CD4-positive, CD25-positive, alpha-beta regulatory T cell (primary cell): ENCODE measurements around the gene LOXL3. TPM values are rescaled to one million over a fixed set of nuclear protein-coding genes. Genes with fewer than 3 reads are reported as not detected.

Source experiments
- ATAC-seq, 2 donors: fragments of 150-1000 bp; cut with Tn5 transposase; one replicate each; pipeline ENCODE4 v1.10.0; 2021; ENCODE audit warnings: low read depth in 2 of 2, moderate number of reproducible peaks in 2 of 2, moderate library complexity in 1 of 2
- DNase-seq, 3 donors: peaks; one replicate each; pipeline versions ENCODE4 v3.0.0 to v3.0.0-alpha.2; 2012 to 2022; ENCODE audit warnings: mixed read lengths in 1 of 3
- H3K27ac ChIP-seq: one replicate; pipeline ENCODE4 v1.7.0; 2013; ENCODE audit warnings: mild to moderate bottlenecking, low read length; ENCODE audit not compliant: insufficient read depth, poor library complexity, severe bottlenecking
- H3K27me3 ChIP-seq: one replicate; pipeline ENCODE4 v1.7.0; 2013; ENCODE audit warnings: low read length; ENCODE audit not compliant: control insufficient read depth, insufficient read depth
- H3K36me3 ChIP-seq: one replicate; pipeline ENCODE4 v1.7.0; 2013; ENCODE audit warnings: mild to moderate bottlenecking, low read length, moderate library complexity; ENCODE audit not compliant: control insufficient read depth, insufficient read depth
- H3K4me1 ChIP-seq: 2 replicates; pipeline ENCODE4 v1.7.0; 2013; ENCODE audit warnings: mild to moderate bottlenecking, low read length; ENCODE audit not compliant: insufficient read depth, control insufficient read depth, poor library complexity, severe bottlenecking
- H3K4me3 ChIP-seq: one replicate; pipeline ENCODE4 v1.7.0; 2013; ENCODE audit warnings: low read depth, mild to moderate bottlenecking, low read length, moderate library complexity
- H3K9me3 ChIP-seq, 2 experiments: 1 replicate in 1 of 2; 2 replicates in 1 of 2; pipeline ENCODE4 v1.7.0; 2013; ENCODE audit warnings: low read length in 2 of 2, mild to moderate bottlenecking in 1 of 2, moderate library complexity in 1 of 2; ENCODE audit not compliant: control insufficient read depth in 2 of 2
- H3K27ac Mint-ChIP-seq, 3 donors: one replicate each; pipeline ENCODE4 v1.8.0; 2020 to 2022; ENCODE audit warnings: mild to moderate bottlenecking in 3 of 3, mixed read lengths in 3 of 3, moderate library complexity in 2 of 3
- H3K27me3 Mint-ChIP-seq: one replicate; pipeline ENCODE4 v1.8.0; 2022; ENCODE audit warnings: mild to moderate bottlenecking, mixed read lengths
- H3K36me3 Mint-ChIP-seq: one replicate; pipeline ENCODE4 v1.8.0; 2020; ENCODE audit warnings: mixed read lengths
- H3K4me1 Mint-ChIP-seq, 4 donors: one replicate each; pipeline ENCODE4 v1.8.0; 2020 to 2022; ENCODE audit warnings: mixed read lengths in 4 of 4, mild to moderate bottlenecking in 1 of 4
- H3K4me3 Mint-ChIP-seq, 4 donors: one replicate each; pipeline ENCODE4 v1.8.0; 2020 to 2022; ENCODE audit warnings: mild to moderate bottlenecking in 4 of 4, mixed read lengths in 4 of 4, moderate library complexity in 3 of 4
- H3K9me3 Mint-ChIP-seq, 7 donors: one replicate each; pipeline ENCODE4 v1.8.0; 2020 to 2022; ENCODE audit warnings: mixed read lengths in 7 of 7, mild to moderate bottlenecking in 3 of 7, moderate library complexity in 2 of 7
- polyA plus RNA-seq, 4 donors: library from polyadenylated mRNA; unstranded; fragments of 300-500 nt; fragmentation: Illumina TruSeq; gene quantifications; one replicate each; pipeline ENCODE4 v1.2.3, GENCODE V29; 2021
- total RNA-seq: library from RNA; stranded (reverse); gene quantifications from one replicate; pipeline ENCODE4 v1.2.3, GENCODE V29; 2022

Gene LOXL3
- total and polyA plus RNA-seq, 5 donors from 2014 or later = 0.09 to 1.1 TPM; not detected in 3

DNA sequence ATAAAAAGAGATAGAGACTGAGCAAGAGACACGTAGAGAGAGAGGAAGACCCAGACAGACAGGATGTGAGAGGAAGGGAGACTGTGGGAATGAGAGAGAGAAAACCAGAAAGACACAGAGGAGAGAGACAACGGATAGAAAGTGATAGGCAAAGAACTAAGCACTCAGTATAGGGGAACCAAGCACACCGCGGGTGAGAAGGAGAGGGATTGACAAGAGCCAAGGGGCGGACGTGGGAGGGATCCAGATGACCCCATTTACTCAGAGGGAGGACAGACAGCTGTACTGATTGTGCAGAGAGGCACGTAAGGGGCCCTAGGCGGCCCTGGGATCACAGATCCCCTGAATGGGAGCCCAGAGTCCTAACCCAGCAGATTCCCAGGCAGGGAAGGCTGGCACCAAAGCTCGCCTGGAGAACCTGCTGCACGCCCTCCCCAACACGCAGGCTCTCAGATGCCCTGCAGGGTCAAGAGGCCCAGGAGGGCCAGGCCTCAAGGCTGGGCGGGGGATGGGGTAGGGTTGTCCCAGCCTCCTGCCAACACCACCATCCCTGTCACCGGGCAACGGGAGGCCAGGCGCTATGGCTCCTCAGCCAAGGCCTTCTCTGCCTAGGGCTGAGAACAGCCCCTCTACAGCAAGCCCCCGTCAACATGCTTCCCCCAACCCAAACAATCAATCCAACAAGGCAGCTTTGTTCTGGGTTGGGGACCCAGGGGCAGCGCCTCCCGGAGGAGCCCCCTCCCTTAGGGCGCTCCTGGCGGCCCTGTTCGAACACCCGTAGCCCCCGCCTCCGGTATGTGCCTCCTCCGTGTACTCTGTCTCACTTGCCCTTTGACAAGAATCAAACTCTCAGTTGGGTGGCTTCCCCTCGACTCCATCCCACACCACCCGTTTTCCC is 579 bp downstream of the LOXL3 start:
- Mint-ChIP-seq H3K9me3 (peaks cover 0 to 3% (median 0%) of the 10 kb centered on the region in 7 donors), H3K4me1 (peaks cover 3 to 40% (median 13%) of the 10 kb centered on the region in 4 donors), H3K4me3 (peak overlapping the region; percentile 82 to 94 (median 88)), H3K27me3 (peaks cover 39% of the 10 kb centered on the region), H3K27ac (peak overlapping the region; percentile 81 to 91 (median 86)), H3K36me3 (no peaks in the 10 kb centered on the region)
- no peak overlapping the region for H3K4me3 ChIP-seq
- H3K4me1 ChIP-seq = peaks cover 42% of the 10 kb centered on the region
- no peak overlapping the region for H3K27ac ChIP-seq
- no peak for DNase-seq
- H3K27me3 ChIP-seq = peaks cover 16% of the 10 kb centered on the region
- no peaks in the 10 kb centered on the region for H3K9me3 ChIP-seq
- peaks cover 6% of the 10 kb centered on the region for H3K36me3 ChIP-seq
- no peak for ATAC-seq

DNA sequence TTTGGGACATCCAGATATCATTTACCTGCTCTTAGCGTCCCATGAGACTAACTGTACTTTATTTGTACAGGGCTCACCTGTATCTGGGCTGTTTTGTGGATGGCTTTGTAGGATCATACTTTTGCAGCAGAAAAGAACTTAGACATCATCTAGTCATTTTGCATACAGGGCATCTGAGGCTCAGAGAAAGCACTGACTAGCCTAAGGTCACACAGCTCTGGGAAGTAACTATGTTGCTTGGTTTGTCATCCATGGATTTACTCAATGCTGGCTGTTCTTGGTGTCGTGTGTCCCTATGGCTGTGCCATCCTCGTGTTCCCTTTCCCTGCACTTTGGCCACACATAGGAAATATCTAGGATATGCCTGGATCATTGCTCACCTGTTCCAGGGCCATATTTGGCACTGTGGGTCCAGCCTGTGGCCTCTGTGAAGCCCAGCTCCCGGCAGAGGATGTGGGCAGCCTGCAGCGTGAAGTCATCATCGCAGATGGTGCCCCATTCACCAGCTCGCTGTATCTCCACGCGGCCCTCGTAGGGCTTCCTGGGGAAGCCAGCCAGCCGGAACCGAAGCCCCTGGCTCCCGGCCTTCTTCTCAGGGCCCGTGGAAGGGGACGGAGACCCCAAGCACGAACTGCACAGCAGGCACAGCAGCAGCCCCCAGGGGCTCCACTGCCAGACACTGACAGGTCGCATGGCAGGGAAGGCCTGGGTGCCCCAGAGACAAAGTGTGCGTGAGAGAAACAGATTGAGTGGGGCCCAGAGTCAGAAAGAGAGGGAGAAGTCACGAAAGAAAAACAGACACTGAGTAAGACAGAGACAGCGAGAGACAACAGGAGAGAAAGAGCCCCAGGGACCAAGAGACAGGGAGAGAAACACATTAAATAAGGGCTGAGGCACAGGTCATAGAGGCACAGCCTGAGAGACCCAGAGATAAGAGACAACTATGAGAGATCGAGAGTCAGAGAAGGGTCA is 1.5 kb downstream of the LOXL3 start:
- peak overlapping the region in 2 of 3 donors; percentile 86 to 91 for H3K27ac Mint-ChIP-seq
- H3K4me1 Mint-ChIP-seq = peaks cover 5 to 44% (median 13%) of the 10 kb centered on the region in 4 donors
- no peak overlapping the region for H3K27ac ChIP-seq
- H3K4me3 ChIP-seq = no peak overlapping the region
- peaks cover 0 to 3% (median 0%) of the 10 kb centered on the region in 7 donors for H3K9me3 Mint-ChIP-seq
- H3K9me3 ChIP-seq = no peaks in the 10 kb centered on the region
- DNase-seq = no peak
- H3K27me3 Mint-ChIP-seq = peaks cover 48% of the 10 kb centered on the region
- H3K36me3 Mint-ChIP-seq = no peaks in the 10 kb centered on the region
- H3K36me3 ChIP-seq = peaks cover 6% of the 10 kb centered on the region
- H3K4me3 Mint-ChIP-seq = peak overlapping the region; percentile 61 to 92 (median 74)
- H3K4me1 ChIP-seq = peaks cover 42% of the 10 kb centered on the region
- no peak for ATAC-seq
- H3K27me3 ChIP-seq = peaks cover 25% of the 10 kb centered on the region

DNA sequence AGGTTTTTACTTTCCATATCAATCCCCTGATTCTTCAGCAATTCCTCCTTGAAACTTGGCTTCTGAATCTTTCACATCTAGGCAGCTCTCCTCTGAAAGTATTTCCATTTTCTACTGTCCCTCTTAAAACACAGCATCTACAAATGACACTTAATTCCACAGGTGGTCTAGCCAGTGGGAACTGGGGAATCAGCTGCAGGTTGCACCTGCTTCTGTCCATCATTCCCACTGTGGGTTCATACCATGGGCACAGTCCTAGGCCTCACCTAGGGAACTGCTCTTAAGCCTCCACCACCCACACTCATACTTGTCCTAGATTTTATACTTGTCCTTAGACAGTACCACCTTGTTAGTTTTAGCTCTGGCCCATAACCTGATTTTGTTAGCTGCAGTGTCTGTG is 2.2 kb downstream of the LOXL3 start:
- Mint-ChIP-seq H3K4me3 (peak overlapping the region in 2 of 4 donors; percentile 64 to 92), H3K4me1 (peaks cover 5 to 39% (median 10%) of the 10 kb centered on the region in 4 donors), H3K9me3 (peaks cover 0 to 3% (median 0%) of the 10 kb centered on the region in 7 donors), H3K27me3 (peaks cover 51% of the 10 kb centered on the region), H3K36me3 (no peaks in the 10 kb centered on the region), H3K27ac (peak overlapping the region in 1 of 3 donors; percentile 21)
- Histone ChIP-seq H3K27ac (no peak overlapping the region), H3K4me3 (no peak overlapping the region), H3K36me3 (no peaks in the 10 kb centered on the region), H3K9me3 (no peaks in the 10 kb centered on the region), H3K27me3 (peaks cover 27% of the 10 kb centered on the region), H3K4me1 (peaks cover 39% of the 10 kb centered on the region)
- ATAC-seq (no peak), DNase-seq (no peak)

DNA sequence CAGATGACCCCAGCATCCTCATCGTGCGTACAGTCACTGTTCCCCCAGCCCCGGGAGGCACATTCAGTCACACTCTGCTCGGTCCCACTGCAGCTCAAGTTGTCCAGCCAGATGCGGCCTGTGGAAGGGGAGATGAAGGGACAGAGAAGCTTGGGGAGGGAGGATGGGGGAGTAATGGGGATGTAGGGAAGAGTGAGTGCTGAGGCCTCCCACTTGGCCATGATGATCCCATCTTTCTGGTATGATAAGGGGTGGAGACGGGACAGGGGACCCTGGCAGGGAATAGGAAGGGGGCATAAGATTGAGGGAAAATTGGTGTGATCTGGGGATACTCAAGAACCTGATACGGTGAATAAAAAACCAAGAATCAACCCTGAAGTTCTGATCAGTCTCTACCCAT is 3.5 kb downstream of the LOXL3 start:
- no peak overlapping the region for H3K27ac ChIP-seq
- no peak for ATAC-seq
- DNase-seq = no peak
- H3K4me1 Mint-ChIP-seq = peaks cover 5 to 26% (median 10%) of the 10 kb centered on the region in 4 donors
- no peak overlapping the region for H3K4me3 ChIP-seq
- peaks cover 62% of the 10 kb centered on the region for H3K27me3 Mint-ChIP-seq
- H3K9me3 ChIP-seq = no peaks in the 10 kb centered on the region
- H3K36me3 ChIP-seq = no peaks in the 10 kb centered on the region
- H3K9me3 Mint-ChIP-seq = peaks cover 0 to 3% (median 0%) of the 10 kb centered on the region in 7 donors
- peaks cover 26% of the 10 kb centered on the region for H3K4me1 ChIP-seq
- no peak overlapping the region for H3K27ac Mint-ChIP-seq
- peak overlapping the region in 3 of 4 donors; percentile 61 to 92 (median 65) for H3K4me3 Mint-ChIP-seq
- peaks cover 29% of the 10 kb centered on the region for H3K27me3 ChIP-seq
- no peaks in the 10 kb centered on the region for H3K36me3 Mint-ChIP-seq

DNA sequence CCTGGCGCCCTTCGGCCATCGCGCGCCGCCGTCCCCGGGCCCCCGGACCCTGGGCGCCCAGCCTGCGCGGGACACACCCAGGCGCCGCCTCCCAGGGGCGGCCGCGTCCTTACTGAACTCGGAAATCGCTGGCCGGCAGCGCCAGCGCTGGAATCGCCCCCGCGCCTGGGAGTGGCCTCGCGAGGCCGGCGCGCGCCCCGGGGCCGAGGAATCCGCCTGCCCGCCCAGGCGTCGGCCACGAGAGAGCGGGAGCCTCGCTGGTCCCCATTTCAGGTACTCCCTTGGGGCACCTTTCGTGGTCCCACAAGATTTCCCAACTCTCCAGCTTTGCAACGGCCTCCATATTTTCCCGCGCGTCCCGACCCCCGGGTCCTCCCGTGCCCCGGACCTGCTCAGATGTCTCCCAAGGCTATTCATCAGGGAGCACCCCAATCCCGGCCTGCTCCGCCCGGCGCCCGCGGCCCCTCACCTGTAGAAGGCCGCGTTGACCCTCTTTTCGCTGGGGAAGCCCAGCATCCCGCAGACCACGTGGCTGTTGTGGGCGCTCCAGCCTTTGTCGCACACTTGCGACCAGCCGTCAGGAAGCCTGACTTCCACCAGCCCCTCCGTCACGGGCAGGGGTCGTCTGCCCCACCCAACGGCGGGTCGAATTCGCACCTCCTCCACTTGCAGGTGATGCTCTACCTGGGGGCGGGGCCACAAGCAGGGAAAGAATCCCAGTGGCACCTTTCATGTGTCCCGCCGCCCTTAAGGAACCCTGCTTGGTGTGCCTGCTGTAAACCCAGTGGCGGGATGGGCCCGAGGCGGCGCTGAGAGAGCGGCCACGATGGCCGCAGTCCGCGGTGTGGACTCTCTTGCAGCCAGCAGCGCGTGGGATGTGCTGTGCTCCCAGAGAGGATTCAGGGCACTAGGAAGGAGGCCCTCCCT is 4.6 kb downstream of the LOXL3 start:
- ATAC-seq (no peak), DNase-seq (no peak)
- Histone ChIP-seq H3K27ac (no peak overlapping the region), H3K4me1 (peaks cover 19% of the 10 kb centered on the region), H3K9me3 (no peaks in the 10 kb centered on the region), H3K4me3 (no peak overlapping the region), H3K36me3 (no peaks in the 10 kb centered on the region), H3K27me3 (peaks cover 33% of the 10 kb centered on the region)
- Mint-ChIP-seq H3K36me3 (no peaks in the 10 kb centered on the region), H3K4me3 (peak overlapping the region; percentile 5 to 65 (median 26)), H3K9me3 (peaks cover 0 to 3% (median 0%) of the 10 kb centered on the region in 7 donors), H3K27ac (no peak overlapping the region), H3K4me1 (peaks cover 5 to 22% (median 10%) of the 10 kb centered on the region in 4 donors), H3K27me3 (peaks cover 68% of the 10 kb centered on the region)

DNA sequence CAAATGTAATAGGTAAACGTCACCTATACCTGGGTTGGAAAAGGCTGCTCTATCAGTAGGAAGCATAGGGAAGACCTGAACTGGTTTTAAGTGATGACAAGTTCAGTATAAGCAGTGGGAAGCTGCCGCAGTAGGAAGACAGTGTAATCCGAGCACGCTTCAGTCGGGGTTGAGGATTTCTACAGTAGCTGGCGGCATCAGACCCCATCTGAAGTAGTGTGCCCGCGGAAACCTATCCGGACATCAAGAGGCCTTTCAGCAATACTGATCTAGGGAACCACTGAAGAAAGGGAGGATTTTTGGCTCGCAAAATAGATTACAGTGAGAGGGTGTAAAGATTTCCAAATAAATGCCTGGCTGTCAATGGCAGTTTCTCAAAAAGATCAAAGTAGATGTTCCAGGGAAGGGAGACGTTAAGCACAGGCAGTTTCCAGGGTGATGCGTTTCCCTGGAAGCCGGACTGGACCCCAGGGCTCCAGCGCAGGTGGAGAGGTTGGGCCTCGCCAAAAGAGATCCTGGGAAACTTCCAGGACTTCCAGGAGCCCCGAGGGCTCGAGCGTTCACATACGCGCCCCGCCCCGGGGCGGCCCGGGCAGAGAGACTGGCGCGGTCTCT is 5.3 kb downstream of the LOXL3 start:
- ATAC-seq = no peak
- H3K36me3 ChIP-seq = no peaks in the 10 kb centered on the region
- H3K4me3 ChIP-seq = no peak overlapping the region
- no peak for DNase-seq
- no peaks in the 10 kb centered on the region for H3K36me3 Mint-ChIP-seq
- peaks cover 5 to 18% (median 10%) of the 10 kb centered on the region in 4 donors for H3K4me1 Mint-ChIP-seq
- no peak overlapping the region for H3K27ac Mint-ChIP-seq
- peaks cover 0 to 3% (median 0%) of the 10 kb centered on the region in 7 donors for H3K9me3 Mint-ChIP-seq
- H3K4me3 Mint-ChIP-seq = peak overlapping the region; percentile 42 to 86 (median 46)
- peaks cover 13% of the 10 kb centered on the region for H3K4me1 ChIP-seq
- H3K27ac ChIP-seq = no peak overlapping the region
- peaks cover 33% of the 10 kb centered on the region for H3K27me3 ChIP-seq
- peaks cover 68% of the 10 kb centered on the region for H3K27me3 Mint-ChIP-seq
- no peaks in the 10 kb centered on the region for H3K9me3 ChIP-seq
